NCI-H1417 treated with DMSO at 0.1 percent for 48 hours (cell line): Measurements from ENCODE around the gene DARS2.
"Not testable (repeated sequence)": the region's sequence is repeated elsewhere in the genome, so short reads cannot be mapped to it uniquely, and the experiment has no call there.

Experiments
- DNase-seq: peaks from one replicate; lab custom pipeline; 2025; lab: John Stamatoyannopoulos, UW

The DARS2 gene

DNA sequence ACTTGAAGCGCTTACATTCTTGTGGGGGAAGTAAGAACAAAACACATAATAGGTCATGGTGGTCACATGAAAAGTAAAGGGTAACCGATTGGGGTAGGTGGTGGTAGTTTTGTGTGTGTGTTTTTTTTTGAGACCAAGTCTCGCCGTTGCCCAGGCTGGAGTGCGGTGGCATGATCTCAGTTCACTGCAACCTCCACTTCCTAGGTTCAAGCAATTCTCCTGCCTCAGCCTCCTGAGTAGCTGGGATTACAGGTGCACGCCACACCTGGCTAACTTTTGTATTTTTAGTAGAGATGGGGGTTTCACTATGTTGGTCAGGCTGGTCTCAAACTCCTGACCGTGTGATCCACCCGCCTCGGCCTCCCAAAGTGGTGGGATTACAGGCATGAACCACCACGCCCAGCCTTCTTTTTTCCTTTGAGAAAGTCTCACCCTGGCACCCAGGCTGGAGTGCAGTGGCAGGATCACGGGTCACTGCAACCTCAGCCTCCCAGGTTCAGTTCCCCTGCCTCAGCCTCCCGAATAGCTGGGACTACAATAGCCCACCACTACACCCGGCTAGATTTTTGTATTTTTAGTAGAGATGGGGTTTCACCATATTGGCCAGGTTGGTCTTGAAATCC lies 37.8 kb downstream of the DARS2 start:
- DNase-seq, result not testable (repeated sequence)

DNA sequence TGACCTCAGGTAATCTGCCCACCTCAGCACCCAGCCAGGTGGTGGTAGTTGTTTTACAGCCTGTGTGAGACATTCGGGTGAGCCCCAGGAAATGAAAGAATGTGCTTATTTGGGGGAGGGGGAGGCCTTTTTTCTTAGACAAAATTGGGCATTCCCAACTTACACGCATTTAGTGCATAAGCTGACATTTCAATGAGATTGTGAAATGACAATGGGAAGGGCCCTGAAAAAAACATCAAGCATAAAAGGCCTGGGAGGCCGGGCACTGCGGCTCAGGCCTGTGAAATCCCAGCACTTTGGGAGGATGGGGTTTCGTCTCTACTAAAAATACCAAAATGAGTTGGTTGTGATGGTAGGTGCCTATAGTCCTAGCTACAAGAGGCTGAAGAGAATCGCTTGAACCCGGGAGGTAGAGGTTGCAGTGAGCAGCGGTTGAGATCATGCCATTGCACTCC lies 38.3 kb downstream of the DARS2 start:
- DNase-seq, result no peak

DNA sequence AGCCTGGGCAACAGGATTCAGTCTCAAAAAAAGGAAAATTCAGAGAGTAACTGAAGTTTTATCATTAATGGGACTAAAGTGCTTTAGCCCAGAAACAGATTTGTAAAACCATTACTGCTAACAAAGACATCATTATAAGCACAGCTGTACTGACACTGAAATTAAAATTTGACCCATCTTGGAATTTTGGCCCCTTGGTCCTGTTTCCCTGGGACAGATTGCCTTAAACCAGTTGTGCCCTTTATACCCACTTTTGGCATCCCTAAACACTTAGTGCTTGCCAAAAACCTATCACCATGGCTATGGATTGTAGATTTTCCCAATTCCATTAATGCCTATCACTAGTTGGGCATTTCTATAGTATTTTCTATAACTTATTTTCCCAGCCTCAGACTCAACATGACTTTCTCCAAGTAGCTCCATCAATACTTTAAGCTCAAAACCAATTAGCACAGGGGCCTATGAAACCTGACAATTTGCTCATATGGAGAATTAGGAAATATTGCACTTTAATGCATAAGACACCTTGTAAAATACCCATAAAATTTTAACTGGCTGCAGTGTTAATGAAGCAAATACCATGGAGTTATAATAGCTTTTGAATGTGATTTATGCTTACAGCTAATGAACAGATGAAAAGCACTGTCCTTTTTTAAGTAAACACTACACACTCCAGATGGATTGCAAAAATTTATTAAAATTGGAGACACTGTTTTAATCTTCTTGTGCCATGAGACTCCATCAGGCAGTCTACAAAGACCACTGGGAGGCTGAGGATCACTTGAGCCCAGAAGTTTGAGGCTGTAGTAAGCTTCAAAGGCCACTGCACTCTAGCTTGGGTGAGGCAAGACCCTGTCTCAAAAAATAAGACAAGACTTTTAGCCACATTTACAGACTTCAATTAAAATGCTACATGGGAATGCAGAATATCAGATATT lies 39.0 kb downstream of the DARS2 start:
- no peak for DNase-seq

DNA sequence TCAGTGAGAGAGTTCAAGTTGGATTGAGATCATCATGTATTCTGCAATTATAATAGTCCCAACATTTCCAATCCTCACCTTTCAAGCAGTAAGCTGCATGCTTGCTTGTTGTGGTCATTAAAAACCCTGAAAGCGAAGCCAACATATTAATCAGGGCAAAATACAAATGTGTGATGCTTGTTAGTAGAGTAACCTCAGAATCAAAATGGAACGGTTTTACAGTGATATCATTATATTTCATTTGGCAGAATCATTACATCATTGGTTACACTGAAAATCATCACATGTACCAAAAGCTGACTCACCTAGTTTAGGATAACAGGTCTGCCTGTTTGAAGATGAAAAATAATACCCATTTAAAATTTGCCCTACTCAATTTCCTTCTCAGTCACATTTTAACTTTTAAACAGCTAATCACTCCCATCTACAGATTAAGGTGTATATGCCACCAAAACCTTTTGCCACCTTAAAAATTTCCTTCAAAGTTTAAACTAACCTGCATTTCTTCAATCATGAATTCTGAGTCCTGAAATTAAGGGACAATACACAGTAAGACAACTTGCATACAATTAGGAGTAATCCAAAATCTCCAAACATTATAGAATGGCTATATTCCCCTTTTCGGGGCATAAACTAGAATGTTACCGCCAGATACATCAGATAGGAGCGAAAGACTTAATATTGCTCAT lies 39.9 kb downstream of the DARS2 start:
- DNase-seq, result no peak

DNA sequence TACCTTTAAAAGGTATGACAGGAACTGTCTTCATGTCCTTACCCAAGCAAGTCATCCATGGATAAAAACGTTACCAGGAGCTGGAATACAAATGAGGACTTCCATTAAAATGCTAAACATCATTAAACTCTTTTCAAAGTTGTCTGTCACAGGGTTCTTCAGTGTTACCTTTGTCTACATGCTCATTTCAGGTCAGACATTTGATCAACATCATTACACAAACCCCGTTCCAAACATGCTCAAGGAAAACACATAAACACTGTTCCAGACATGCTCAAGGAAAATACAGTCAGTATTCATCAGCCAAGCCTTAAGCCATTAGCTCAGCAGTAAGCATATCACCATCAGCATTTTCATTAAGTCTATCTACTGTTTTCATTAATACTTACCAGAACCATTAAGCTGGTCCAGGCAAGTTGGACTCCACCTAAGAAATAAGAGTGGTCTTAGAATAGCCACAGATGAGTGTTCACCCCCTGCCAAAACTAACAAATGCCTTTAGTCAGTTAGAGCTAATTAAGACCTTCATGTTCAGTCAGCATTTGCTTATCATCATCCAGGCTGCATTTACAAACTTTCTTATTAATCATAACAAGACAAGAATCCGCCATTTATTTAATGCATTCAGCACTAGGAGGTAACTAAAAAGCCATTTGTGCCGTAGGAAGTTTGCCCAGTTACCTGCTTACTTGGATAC lies 41.1 kb downstream of the DARS2 start:
- DNase-seq, result no peak

DNA sequence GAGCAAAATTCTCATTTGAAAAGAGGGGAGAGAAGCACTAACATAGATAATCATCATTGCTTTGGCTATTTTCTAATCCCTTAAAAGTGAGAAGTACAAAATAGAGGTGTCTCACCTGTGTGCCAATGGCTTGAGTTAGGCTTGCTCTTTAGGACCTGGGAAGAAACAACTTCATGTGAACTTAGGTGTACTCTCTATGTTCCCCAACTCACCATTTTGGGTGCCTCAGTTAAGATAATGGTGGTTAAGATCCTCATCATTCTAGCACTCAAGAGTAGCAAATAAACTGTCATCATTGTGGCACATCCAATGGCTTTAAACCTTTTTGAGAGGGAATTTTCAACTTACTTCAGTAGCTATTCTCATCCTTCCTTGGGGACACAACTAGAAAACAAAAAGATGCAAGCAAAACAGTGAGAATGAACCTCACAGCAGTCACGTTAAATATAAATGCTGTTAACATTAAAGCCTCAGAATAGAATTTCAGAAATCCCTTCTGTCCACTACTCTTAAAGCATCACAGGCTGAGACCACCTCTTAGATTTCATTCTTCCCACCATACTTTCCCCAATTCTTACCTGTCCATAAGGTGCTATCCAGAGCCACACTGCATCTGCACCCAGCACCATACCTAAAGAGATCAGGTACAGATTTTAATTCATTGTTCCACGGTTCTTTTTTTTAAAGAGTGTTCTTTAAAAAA lies 42.1 kb downstream of the DARS2 start:
- DNase-seq, result no peak

DNA sequence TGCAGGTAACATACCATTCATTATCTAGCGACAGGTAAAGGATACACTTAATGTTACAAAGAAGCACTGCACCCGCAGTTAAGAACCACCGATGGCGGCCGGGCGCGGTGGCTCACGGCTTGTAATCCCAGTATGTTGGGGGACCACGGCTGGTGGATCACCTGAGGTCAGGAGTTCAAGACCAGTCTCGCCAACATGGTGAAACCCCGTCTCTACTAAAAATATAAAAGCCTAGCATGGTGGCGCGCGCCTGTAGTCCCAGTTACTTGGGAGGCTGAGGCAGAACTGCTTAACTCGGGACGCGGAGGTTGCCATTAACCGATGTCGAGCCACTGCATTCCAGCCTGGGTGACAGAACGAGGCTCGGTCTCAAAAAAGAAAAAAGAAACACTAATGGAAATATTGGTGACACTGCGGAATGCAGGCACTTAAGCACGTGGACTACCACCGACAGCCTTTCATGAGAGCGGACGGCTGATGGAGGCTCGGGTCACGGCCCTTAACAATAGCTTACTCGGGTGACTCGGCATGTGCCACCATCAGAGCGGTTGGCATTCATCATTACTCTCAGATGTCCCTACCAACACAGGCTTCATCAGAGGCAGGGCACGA lies 42.8 kb downstream of the DARS2 start:
- no peak for DNase-seq

DNA sequence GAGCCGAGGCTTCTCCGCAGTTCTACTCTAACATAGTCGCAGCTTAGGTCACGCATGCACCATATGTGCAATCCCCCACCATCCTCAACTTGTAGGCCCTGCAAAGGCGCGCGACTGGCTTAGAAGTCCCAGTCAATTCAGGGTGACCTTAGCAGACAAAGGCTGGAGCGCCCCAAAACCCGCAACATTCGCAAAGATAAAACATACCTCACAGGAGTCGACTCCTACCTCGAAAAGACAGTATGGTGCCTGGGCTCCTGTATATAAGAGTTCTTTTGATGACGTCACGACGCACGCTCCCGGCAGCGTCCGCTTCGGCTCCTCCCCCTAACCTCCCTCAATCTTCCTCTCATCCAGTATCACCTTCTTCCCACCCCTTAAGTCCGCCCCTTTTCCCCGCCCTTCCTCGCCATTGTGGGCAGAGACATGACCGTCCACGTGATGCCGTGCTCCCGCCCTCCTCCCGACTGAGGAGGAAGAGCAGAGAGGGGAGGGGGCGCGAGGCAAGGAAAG lies 43.3 kb downstream of the DARS2 start, which contains the start of gene GAS5:
TSS of gene GAS5 (minus strand) at position 237 of the 513 bp plus-strand sequence.
- peak; percentile 98 for DNase-seq

DNA sequence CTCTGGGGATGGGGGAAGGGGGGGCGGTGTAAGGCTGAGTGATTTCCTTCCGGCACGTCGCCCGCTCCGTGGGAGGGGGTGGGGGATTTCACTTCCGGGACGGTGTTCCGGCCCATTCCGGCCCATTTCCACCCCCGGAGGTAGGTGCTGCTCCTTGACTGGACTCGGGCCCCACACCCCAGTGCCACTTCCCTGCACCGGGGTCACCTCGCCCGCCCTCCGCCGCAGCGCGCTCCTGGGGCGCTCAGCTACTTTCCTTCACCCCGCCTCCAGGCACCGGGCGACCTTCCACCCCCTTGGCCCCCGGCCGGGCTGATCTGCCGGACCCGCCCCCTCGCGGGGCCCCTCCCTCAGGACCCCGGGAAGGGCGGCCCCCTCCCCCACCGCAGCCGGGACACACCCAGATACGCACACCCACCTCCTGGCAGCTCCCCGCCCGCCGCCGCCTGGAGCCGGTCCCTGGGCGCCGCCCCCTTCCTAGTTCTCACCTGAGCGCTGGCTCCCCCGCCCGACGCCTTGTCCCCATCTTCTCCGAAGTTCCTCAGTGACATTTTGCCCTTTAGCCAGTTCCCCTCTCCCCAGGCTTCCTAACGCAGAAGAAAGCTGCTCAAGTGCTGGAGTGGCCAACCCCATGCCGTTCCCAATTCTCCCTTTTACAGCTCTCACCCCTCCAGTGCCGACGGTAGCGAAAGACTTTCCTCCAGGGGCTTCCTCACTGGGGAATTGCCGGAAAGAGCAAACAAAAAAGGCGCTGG lies 44.0 kb downstream of the DARS2 start, which contains the start of gene ZBTB37:
TSS of gene ZBTB37 (plus strand) at position 115 of the 755 bp plus-strand sequence. CDS start 1,846 bp downstream, outside the sequence.
- DNase-seq, result peak; percentile 51

DNA sequence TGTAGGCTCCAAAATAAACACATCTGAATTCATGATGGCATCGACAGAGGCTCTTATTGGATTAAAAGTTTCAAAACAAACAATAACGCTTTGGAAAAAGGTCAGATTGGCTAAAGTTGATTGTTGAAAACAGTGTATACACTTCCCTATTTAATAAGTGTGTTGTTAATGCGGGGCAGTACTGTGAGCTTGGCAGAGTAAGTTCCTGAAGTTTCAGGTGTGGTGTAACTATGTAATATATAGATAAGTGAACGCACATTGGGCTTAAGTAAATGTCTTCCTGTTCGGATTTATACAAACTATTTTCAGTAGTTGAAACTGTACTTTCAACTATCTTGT lies 44.5 kb downstream of the DARS2 start:
- no peak for DNase-seq

DNA sequence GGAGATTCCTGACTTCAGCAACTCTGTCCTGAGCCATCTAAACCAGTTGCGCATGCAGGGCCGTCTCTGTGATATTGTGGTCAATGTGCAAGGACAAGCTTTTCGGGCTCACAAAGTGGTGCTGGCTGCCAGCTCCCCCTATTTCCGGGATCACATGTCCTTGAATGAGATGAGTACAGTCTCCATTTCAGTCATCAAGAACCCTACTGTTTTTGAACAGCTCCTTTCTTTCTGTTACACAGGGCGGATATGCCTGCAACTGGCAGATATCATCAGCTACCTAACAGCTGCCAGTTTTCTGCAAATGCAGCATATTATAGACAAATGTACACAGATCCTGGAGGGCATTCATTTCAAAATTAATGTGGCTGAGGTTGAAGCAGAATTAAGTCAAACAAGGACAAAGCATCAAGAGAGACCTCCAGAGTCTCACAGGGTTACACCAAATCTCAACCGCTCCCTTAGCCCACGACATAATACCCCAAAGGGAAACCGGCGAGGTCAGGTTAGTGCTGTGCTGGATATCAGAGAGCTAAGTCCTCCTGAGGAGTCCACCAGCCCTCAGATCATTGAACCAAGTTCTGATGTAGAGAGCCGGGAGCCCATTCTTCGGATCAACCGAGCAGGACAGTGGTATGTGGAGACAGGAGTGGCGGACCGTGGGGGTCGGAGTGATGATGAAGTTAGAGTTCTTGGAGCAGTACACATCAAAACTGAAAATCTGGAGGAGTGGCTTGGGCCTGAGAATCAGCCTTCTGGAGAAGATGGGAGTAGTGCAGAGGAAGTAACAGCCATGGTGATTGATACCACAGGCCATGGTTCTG lies 46.0 kb downstream of the DARS2 start:
- DNase-seq, result no peak

DNA sequence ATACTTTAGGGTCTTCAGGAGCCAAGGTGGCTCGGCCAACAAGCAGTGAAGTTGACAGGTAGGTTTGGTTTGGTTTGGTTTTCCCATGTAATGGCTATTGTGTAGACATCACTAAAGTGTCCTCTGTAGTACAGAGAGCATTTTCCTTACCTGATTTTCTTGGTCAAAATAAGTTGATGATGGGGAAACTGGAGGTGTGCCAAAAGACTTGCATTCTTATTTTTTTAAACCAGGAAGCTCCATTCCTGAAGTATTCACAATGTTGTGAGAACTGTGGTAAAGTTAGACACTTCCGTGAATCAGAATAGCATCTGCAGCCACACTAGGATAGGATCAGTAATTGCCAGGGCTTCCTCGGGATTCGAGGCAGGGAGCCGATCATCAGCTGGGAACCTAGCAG lies 46.6 kb downstream of the DARS2 start:
- no peak for DNase-seq

DNA sequence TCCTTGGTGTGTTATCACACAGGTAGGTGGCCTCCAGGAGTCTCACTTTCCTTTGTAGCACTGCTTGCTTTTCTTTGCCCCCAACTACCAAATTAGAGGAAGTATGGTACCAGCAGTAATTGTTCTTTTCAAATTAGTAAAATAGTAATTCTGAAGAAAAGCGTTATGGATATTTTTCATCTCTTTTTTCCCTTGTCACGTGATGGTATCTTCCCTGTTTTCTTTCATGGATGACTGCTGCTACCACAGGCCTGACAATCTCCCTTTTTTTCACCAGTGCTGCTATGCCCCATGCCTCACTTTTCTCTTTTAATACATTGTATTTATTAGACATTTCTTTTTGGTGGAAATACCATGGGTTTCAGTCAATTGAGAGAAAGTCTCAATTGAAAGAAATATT lies 47.0 kb downstream of the DARS2 start:
- no peak for DNase-seq

DNA sequence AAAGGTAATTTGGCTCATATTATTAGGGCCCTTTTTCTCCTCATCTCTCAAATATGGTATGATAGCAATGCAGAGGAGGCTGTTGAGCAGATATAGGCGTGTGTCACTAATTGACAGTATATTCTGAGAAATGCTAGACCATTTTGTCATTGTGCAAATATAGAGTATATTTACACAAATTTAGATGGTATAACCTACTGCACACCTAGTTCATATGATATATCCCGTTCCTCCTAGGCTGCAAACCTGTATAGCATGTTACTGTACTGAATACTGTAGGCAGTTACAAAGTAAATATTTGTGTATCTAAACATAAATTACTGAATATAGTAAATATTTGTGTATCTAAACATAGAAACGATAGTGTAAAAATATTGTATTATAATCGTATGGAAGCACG lies 52.3 kb downstream of the DARS2 start:
- no peak for DNase-seq

DNA sequence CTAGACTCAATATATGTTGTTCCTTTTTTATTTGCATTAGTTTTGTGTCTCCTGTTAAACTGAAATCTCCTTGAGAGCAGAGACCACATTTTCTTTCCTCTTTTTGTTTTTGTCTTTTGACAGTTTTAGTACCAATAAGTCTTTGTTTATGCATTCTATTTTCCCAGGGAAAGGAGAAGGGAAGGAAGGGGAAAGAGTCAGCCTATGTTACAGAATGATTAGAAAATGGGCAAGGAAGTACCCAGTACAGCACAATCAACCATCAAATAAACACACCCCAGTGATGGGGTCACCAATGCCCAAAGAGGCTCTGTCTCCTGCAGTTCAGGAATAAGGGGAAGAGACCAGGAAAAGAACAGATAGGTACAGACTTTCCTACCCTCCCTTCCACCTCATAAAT lies 53.8 kb downstream of the DARS2 start:
- no peak for DNase-seq

DNA sequence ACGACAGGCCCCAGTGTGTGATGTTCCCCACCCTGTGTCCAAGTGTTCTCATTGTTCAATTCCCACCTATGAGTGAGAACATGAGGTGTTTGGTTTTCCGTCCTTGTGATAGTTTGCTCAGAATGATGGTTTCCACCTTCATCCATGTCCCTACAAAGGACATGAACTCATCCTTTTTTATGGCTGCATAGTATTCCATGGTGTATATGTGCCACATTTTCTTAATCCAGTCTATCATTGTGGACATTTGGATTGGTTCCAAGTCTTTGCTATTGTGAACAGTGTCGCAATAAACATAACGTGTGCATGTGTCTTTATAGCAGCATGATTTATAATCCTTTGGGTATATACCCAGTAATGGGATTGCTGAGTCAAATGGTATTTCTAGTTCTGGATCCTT lies 56.6 kb downstream of the DARS2 start:
- DNase-seq, result not testable (repeated sequence)

DNA sequence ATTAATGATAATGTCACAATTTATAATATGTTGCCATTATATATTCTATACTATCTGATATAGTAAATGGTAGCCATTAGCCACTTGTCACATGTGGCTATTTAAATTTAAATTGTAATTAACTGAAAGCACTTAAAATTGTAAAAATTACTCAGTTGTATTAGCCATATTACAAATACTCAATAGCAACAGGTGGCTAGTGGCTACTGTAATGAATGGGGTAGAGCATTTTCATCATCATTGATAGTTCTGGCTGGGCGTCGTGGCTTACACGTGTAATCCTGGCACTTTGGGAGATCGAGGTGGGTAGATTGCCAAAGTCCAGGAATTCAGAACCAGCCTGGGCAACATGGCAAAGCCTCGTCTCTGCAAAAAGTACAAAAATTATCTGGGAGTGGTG lies 60.2 kb downstream of the DARS2 start:
- DNase-seq, result no peak

DNA sequence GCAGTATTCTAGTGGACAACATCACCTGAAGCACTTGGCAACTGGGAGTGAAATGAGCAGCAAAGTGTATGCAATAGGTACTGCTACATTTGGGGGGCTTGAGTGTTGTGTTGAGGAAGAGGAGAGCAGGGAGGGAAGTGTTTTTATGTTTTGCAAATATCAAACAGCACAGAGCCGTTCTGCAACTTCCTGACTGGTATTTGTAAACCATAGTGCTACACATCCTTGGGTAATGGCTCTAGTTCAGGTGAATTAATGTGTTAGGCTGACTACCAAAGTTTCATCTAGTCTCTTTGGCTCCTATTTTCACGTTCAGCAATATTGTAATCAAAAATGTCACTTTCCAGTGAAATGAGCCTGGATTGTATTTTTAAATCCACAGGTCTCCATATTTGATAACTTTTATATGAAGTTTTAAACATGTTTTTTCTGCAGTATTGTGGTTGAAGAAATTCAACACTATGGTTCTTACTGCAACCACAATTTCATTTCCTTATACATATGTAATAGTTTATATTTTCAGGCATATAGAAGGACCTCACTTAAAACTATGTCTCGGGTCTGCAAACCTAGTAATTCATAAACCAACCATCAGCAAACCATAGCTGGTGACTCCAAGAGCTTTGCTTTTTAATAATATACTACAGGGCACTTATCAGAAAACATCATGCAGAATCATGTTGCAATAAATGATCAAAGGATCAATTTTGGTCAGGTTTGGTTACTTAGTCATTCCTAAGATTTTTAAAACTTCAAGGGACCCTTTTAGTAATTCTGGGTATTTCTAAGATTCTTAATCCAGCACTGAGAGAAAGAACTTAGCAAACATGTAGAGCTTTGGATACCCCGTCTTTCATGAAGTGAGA lies 62.5 kb downstream of the DARS2 start:
- no peak for DNase-seq
